ENCODE results near the gene EVI2B.
"Not testable (repeated sequence)": the region's sequence is repeated elsewhere in the genome, so short reads cannot be mapped to it uniquely, and the experiment has no call there.

EVI2B gene

GRCh38 chr17:31269578-31269983, 44.3 kb downstream of the EVI2B start:
- ChIA-PET CTCF (interaction anchor here (1.0 to 1.8 kb wide), 2 partner anchors 19 to 104 kb away, joined by 3 read pairs; no protein-coding TSS in a partner anchor), POLR2A (interaction anchor here (0.5 to 2.0 kb wide), 3 partner anchors 13 to 79 kb away, joined by 3 to 7 read pairs (median 4); no protein-coding TSS in a partner anchor)
- DNase-seq (ENCODE audit: low read depth, low spot score) = peak; percentile 93
- H3K4me3 ChIP-seq (ENCODE audit: low read depth, low read length) = no peak overlapping the region
- TF ChIP-seq CTCF (IDR thresholded peaks at IDR 0.05; ENCODE audit: insufficient read depth, low read length, missing control alignments) = no peak

- TF ChIP-seq CTCF (IDR thresholded peaks at IDR 0.05; ENCODE audit: insufficient read depth, low read length, missing control alignments) = no peak
- ChIA-PET CTCF (interaction anchor here (1.0 to 1.8 kb wide), 2 partner anchors 19 to 104 kb away, joined by 3 read pairs; no protein-coding TSS in a partner anchor), POLR2A (interaction anchor here (0.5 to 2.0 kb wide), 3 partner anchors 12 to 79 kb away, joined by 3 to 7 read pairs (median 4); no protein-coding TSS in a partner anchor)
- H3K4me3 ChIP-seq (ENCODE audit: low read depth, low read length) = no peak overlapping the region
- no peak for DNase-seq (ENCODE audit: low read depth, low spot score)
Measured at GRCh38 chr17:31269036-31269577, 44.7 kb downstream of the EVI2B start.

GRCh38 chr17:31266042-31266441, 47.8 kb downstream of the EVI2B start:
- CTCF ChIA-PET = interaction anchor here (0.9 to 1.8 kb wide), 3 partner anchors 9 to 36 kb away, joined by 3 to 6 read pairs (median 4); no protein-coding TSS in a partner anchor
- DNase-seq (ENCODE audit: low read depth, low spot score) = no peak
- no peak overlapping the region for H3K4me3 ChIP-seq (ENCODE audit: low read depth, low read length)
- TF ChIP-seq CTCF (IDR thresholded peaks at IDR 0.05; ENCODE audit: insufficient read depth, low read length, missing control alignments) = no peak
- POLR2A ChIA-PET = no interaction called here

- DNase-seq (ENCODE audit: low read depth, low spot score); H3K4me3 ChIP-seq (ENCODE audit: low read depth, low read length); POLR2A ChIA-PET; CTCF ChIA-PET: not testable (repeated sequence)
Measured at GRCh38 chr17:31262923-31263322, 50.9 kb downstream of the EVI2B start.

- no peak overlapping the region for H3K4me3 ChIP-seq (ENCODE audit: low read depth, low read length)
- ChIA-PET POLR2A (no interaction called here), CTCF (interaction anchor here (1.3 kb wide), 1 partner anchor 10 kb away, joined by 5 read pairs; no protein-coding TSS in a partner anchor)
- DNase-seq (ENCODE audit: low read depth, low spot score) = no peak
- no peak for TF ChIP-seq CTCF (IDR thresholded peaks at IDR 0.05; ENCODE audit: insufficient read depth, low read length, missing control alignments)
Measured at GRCh38 chr17:31261601-31262000, 52.3 kb downstream of the EVI2B start.

- H3K4me3 ChIP-seq (ENCODE audit: low read depth, low read length) = no peak overlapping the region
- no peak for TF ChIP-seq CTCF (IDR thresholded peaks at IDR 0.05; ENCODE audit: insufficient read depth, low read length, missing control alignments)
- DNase-seq (ENCODE audit: low read depth, low spot score) = no peak
- ChIA-PET POLR2A (no interaction called here), CTCF (interaction anchor here (1.3 kb wide), 1 partner anchor 9 kb away, joined by 5 read pairs; no protein-coding TSS in a partner anchor)
Measured at GRCh38 chr17:31260151-31260550, 53.7 kb downstream of the EVI2B start.
